Stimulated activated CD8-positive, alpha-beta memory T cell treated with anti-CD3 and anti-CD28 coated beads, Interleukin-15, amount 100 ng/mL, for 1 hour (primary cell): ENCODE data around the gene CHI3L2.

Experiments used
- DNase-seq: peaks from one replicate; pipeline ENCODE4 v3.0.0-alpha.2; 2020; ENCODE audit warnings: low read depth

CHI3L2 gene

DNA sequence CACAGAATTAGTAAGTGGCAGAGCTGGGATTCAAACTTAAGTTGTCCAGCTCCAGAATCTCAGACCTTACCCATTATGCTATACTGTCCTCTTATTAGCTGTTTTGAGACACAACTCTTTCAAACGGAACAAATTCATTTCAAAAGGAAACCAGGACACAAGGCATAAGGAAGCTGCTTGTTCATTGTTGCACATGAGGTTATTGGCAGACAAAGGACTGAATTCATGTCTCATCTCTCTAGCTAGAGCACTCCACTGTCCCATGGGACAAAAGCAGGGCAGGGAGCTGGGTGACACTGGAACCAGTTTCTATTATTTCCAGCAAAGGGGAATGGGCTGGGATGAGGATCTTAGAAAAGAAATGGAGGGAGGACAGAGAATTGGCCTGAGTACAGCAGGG is 26.4 kb downstream of the CHI3L2 start:
- no peak for DNase-seq

DNA sequence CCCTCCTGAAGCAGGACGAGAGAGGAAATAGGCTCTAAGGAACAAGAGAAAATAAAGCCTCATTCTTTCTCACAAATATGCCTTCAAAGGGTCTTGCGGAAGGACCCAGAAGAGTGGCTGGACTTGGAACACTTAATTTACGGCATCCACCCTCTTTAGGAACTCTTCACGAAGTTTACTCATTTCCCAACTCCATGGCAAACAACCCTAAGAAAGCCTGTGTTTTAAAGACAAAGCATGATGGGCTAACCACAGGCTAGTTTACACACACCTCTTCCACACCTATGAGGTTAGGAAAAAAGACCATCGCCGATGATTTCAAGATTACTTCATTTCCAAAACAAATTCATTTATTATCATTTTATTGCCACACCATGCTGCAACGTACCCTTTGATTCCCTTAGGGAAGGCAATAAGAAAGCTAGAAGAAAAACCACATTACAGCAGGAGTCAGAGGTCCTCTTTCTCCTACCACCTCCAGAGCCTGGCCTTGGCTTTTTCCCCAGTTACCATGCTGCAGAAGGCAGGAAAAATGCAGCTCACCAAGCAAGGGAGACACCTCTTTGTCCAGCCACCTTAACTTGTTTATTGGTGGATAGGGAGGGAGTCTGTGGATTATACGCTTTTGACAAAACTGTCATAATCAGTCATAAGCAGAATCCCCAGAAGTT is 29.6 kb downstream of the CHI3L2 start:
- no peak for DNase-seq

DNA sequence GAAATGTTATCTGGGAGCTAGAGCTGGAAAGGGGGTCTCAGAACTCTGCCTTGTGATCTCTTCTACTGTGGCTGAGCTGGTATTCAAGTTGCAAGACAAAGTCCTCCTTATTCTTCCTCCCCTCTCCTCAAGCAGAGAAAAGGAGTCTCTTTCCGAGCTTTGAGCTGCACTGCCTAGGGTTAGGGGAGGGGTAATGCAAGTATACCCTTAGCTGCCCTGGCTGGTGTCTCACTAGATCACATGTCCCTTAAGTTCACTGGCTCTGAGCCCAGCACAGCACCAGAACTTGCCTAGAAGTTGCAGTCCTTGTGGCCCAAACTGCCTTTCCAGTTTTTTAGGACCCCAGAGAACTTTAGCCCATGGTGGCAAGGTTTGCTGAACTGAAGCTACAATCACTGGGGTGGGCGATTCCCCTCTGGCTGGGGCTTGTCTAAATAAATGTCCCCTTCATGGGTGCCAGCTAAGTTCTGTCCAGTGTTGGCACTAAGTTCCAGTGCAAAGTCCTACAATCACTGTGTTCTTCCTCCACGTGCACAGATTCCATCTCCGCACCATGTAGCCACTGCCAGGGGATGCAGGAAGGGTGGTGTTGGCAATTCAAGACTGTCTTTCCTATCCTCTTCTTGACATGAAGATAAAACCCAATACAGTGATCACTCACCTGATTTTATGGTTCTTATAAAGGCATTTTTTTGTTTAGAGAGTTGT is 40.4 kb downstream of the CHI3L2 start:
- DNase-seq: no peak

DNA sequence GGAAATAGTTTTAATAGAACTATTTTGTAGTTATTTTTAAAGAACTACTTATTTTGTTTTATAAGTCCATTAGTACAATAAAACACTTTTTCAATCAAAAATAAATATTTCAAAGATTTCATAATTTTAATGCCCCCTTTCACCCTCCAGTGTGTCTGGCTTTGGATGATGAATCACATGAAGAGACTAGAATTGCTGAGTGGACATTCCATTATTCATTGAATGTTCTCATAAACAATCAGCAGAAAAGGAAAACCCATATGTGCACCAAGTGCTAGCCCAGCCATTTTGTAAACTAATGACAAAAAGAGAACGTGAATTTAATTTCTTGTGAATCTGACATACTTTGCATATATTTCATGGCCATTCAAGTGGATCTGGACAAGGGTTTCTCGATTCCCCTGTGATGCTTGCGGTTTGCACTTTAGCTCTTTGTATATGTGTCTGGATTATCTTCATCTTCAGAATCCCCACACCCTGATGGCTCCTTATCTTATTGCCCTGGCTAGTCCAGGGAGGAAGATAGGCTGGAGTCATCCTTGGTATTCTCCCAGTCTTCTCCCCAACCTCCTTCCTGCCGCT is 42.4 kb downstream of the CHI3L2 start:
- no peak for DNase-seq

DNA sequence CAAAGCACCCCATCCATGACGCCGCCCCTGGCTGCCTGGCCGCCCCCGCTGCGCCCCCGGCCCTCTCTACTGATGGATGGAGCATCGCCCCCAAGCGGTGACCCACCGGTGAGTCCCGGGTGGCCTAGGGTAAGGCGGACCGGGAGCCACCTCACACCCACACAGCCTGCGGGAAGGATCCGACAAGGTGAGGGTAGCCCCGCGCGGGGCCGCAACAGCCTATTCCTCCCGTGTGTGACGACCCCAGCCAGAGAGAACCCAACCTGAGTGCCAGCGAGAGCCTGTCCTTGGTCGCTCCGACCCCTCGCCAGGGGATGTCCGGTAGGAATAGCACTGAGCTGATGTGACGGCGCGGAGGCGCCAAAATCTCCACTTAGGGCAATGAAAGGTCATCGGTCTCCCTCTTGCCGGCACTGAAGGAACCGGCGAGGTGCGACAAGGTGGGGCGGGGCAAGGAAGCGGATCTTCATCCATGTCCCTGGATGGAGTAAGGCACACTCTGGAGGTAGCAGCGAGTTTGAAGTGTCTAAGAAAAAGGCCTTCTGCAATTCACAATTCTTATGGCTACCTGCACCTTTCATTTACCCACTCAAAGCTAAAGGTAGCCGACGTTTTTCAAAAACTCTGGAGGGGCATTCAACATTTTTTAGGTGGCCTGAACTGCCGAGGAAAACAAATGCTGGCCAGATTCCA is 43.4 kb downstream of the CHI3L2 start:
- DNase-seq: no peak

DNA sequence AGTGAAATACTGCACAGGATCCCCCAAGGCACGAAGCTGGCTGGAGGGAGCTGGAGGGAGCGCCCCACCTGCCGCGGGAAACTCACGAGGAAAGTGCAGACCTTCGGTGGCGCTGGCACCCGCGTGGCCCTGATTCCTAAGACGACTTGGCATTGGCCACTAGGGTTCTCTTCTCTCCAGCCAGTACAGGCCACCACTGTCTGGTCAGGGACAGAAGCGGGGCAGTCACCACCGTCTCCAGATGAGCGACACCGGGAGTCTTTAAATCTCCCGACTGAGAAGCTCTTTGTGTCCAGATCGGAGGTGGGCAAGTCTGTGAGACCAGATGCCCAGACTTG is 43.9 kb downstream of the CHI3L2 start:
- DNase-seq: no peak

DNA sequence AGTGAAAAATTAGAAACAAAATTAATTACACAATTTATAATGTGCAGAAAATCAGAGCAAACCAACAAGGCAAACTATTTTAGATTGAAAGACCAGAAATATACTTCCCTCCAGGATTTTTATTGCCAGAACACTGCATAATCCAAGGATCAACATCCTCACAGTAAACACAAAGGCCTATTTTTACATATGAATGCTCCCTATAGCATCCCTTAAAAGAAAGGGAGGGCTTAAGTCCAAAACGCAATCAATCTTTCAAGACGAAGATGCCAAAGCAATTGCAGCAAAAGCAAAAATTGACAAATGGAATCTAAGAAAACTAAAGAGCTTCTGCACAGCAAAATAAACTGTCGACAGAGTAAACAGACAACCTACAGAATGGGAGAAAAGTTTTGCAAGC is 44.6 kb downstream of the CHI3L2 start:
- DNase-seq: no peak

DNA sequence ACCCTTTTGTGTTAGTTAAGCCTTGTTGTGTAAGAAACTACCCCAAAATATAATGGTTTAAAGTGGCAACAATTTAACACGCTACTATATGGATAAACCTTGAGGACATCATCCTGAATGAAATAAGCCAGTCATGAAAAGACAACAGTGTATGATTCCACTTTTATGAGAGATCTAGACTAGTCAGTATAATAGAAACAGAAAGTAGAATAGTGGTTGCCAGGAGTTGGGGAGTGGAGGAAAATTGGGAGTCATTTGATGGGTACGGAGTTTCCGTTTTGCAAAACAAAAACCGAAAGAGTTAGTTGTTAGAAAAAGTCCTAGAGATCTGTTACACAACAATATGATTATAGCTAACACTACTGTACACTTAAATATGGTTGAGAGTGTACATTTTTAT is 47.1 kb downstream of the CHI3L2 start:
- DNase-seq: no peak

DNA sequence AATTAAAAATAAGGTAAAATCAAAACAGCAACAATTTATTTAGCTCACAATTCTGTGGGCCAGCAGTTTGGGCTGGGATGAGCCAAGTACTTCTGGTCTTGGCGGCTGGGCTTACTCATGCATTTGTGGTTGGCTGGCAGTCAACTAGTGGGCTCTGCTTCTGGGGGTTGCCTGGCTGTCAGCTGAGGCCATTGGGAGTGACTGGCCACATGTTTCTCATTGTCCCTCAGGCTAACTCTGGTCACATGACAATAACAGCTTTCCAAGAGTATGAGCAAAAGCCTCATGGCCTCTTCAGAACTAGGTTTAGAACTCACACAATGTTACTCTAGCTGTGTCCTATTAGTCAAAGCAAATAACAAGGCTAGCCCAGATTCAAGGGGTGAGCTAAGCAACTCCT is 47.6 kb downstream of the CHI3L2 start:
- no peak for DNase-seq

DNA sequence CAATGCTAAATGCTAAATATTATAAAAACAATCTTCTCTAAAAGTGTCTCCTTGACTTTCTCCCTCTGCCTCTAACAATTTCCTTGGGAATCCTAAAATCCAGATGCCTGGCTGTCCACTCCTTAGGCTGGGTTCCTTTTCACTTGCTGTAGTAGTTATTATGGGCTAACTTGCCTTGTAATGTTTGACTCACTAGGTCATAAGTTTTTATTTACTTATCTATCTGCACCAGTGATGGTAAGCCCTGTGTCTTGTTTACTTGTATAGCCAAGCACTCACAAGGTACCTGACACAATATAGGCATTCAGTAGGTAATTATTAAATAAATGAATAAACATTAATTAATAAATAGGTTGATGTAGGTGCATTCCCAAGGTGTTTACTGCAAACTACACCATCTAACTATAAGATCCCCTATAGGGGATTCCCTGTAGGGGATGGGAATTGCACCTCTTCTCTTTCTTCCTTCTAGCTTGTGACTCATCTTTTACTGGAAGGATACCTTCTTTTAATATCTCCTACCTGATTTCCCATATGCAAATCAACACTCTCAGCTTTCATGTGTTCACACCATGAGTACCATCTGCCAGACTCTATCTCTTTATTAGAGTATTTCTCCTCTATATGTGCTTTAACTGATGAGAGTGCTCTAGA is 48.4 kb downstream of the CHI3L2 start:
- DNase-seq: no peak

DNA sequence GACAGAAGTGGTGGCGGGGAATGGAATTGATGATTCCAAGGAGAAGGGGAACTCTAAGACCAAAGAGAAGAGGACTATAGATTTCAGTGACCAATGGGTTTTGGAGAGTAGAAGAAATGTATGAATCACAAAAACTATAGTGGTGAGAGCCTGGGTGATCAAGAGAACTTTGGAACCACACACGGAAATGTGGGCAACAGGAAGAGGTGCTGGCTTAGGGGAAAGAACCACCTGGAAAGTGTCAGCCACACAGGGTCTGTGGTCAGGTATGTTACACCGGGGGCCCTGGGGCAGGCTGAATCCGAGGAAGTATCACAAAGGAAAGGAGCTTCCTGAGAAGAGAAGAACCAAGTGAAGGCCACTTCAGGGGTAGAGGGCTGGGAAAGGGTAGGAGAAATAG is 51.6 kb downstream of the CHI3L2 start:
- no peak for DNase-seq

DNA sequence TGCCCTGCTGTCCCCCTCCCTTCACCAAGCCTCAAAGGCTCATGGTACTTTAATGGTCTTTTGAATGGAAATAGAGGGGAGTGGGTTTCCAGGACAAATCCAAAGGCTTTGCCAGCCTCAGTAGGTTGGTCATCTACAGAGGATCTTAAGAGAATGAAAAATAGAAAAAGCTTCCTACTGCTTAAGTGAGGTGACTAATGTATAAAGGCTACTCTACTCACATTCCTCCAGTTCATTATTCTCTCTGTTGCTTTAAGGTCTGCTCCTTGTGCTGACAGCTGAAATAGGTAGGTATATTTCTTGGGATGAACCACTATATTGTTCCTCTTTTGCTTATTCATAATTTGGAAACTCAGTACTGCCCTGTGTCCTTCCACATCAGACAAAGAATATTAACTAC is 52.8 kb downstream of the CHI3L2 start:
- DNase-seq: no peak

DNA sequence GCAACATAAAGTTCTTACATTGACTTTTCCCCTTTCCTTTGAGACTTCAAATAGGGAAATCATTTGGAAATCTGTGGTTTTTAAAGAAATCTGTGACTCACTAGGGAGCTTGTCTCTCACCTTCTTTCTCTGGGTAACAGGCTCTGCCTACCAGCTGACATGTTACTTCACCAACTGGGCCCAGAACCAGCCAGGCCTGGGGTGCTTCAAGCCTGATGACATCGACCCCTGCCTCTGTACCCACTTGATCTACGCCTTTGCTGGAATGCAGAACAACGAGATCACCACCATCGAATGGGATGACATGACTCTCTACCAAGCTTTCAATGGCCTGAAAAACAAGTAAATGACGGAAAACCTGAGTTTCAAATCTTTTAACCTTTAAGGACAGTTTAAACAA is 53.9 kb downstream of the CHI3L2 start:
- DNase-seq: no peak

DNA sequence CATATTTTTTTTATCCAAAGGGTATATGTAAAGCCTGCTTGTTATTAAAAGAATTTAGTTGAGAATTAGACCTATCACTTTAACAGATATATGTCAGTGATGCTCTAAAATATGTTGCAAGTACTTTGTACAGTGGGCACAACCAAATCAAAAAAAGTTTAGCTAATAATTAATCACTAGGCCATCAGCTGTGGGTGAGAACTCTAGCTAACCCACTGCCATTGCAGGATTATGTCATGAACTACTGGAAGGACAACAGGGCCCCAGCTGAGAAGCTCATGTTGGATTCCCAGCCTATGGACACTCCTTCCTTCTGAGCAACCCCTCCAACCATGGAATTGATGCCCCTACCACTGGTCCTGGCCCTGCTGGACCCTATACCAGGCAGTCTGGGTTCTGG is 56.3 kb downstream of the CHI3L2 start:
- DNase-seq: no peak

DNA sequence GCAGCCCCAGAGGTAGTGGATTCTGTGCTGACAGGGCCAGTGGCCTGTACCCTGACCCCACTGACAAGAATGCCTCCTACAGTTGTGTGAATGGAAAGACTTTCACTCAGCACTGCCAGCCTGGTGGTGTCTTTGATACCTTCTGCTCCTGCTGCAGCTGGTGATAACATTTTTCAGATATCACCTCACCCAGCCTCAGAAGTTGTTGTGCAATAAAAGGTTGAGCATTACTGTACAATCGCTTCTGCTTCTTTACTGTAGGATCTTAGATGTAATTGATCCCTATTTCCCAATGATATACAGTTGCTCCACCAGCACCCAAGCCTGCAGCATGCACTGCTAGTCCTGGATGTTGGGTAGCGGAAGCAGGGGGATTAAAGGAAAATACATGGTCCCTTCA is 58.4 kb downstream of the CHI3L2 start:
- DNase-seq: no peak

DNA sequence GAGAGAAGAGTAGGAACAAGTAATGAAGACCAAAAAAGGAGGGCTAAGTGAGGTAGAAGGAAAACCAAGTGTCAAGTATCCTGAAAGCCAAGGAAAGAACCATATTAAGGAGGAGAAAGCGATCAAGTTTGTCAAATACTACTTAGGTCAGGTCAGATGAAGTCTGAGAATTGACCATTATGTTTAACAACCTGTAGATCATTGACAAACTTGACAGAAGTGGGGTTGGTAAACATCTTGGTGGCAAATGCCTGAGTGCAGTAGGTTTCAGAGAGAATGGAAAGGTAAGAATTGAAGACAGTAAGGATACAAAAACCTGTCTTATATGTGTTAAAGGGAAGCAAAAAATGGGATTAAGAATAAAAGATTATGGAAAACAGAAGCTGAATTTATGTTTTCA is 59.4 kb downstream of the CHI3L2 start:
- no peak for DNase-seq

DNA sequence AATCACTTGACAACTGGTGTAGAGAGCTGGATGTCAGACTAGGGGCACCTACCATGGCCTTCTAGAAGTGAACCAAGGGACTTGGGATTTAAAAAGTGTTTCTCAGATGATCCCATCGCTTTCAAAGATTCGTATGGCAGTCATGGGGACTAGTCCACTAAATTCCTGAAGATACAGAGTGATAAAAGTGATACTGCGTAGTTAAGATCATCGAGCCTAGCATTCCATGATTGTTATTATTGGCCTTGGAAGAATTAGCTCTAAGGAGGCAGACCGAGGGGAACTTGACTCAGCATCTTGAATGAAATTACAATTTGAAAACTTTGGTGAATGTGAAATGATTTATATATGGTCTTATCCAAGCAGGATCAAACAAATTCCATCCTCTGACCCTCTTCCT is 61.9 kb downstream of the CHI3L2 start:
- no peak for DNase-seq

DNA sequence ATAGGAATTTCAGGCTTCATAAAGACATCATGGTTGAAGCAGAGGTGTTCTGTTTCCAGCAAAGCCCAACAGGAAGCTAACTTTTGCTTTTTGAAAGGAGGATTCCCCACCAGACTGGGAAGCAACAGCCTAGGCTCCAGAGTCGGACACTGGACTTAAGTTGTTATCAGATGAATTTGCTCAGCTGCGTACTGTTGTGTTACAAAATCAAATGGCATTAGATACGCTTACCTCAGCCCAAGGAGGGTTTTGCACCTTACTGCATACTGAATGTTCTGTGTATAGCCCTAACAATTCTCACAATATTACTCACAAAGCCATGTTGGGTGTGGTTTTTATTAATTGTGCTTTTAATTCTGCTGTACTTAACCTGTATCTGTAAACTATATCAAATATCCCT is 62.6 kb downstream of the CHI3L2 start:
- no peak for DNase-seq

DNA sequence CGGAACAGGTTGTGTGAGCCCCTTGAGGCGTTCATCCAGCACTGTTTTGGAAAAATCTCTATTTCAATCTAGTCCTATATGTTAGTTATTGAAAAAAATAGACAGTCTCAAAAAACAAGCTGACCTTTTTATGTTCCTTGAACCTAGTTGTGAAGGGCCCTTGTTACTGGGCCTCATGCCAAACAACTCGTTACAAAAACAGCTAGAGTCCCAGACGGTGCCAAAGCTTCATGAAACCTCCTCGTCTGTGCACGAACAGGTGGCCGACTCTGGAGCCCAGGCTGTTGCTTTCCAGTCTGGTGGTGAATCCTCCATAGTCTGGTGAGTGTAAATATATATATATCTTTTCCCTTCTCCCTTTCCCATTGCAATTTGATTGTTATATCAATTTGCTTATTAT is 63.1 kb downstream of the CHI3L2 start, which contains the start of gene CHIA:
Gene CHIA, plus strand, starts transcription at position 222 of the 400 bp plus-strand sequence. CDS start 19,617 bp downstream, outside the sequence.
- DNase-seq: no peak
